DND-41 (cell line): ENCODE data around the gene MTOR.

Source experiments
- ATAC-seq: fragments of 200-7000 bp; cut with Tn5 transposase; 3 replicates; pipeline ENCODE4 v1.9.1; 2021; ENCODE audit warnings: low read depth; ENCODE audit not compliant: insufficient read depth
- DNase-seq: peaks from one replicate; pipeline ENCODE4 v3.0.0-alpha.2; 2020
- H2AFZ ChIP-seq: 2 replicates; pipeline ENCODE4 v1.6.0; 2012; ENCODE audit warnings: low read depth, low read length
- H3K27ac ChIP-seq: 2 replicates; pipeline ENCODE4 v1.5.1; 2012; ENCODE audit warnings: low read length, inconsistent platforms
- H3K27me3 ChIP-seq: fragments of 200-600 bp; sonication (generic); 2 replicates; pipeline ENCODE4 v1.6.0; 2012; ENCODE audit warnings: low read length, mild to moderate bottlenecking, inconsistent platforms; ENCODE audit not compliant: insufficient read depth, poor library complexity
- H3K36me3 ChIP-seq: 2 replicates; pipeline ENCODE4 v1.5.1; 2012; ENCODE audit warnings: low read length, inconsistent platforms; ENCODE audit not compliant: insufficient read depth
- H3K4me1 ChIP-seq: 2 replicates; pipeline ENCODE4 v1.5.1; 2012; ENCODE audit warnings: mild to moderate bottlenecking, low read length; ENCODE audit not compliant: insufficient read depth
- H3K4me2 ChIP-seq: 2 replicates; pipeline ENCODE4 v1.6.0; 2012; ENCODE audit warnings: mild to moderate bottlenecking, moderate library complexity, low read length, inconsistent platforms; ENCODE audit not compliant: insufficient read depth
- H3K4me3 ChIP-seq, 2 experiments: fragments of 200-600 bp in 1 of 2; shearing (Covaris generic) in 1 of 2; 2 replicates each; pipeline ENCODE4 v1.5.1; 2012 to 2016; ENCODE audit warnings: inconsistent platforms in 2 of 2, low read length in 2 of 2, mild to moderate bottlenecking in 2 of 2, low read depth in 1 of 2, moderate library complexity in 1 of 2
- H3K79me2 ChIP-seq: 2 replicates; pipeline ENCODE4 v1.6.0; 2012; ENCODE audit warnings: low read length, inconsistent platforms; ENCODE audit not compliant: insufficient read depth
- H3K9ac ChIP-seq: 2 replicates; pipeline ENCODE4 v1.6.0; 2012; ENCODE audit warnings: low read depth, mild to moderate bottlenecking, inconsistent platforms, low read length, moderate library complexity
- H3K9me3 ChIP-seq: 2 replicates; pipeline ENCODE4 v1.5.1; 2012; ENCODE audit warnings: low read length, moderate library complexity, mild to moderate bottlenecking, inconsistent platforms; ENCODE audit not compliant: insufficient read depth, severe bottlenecking
- H4K20me1 ChIP-seq: 2 replicates; pipeline ENCODE4 v1.6.0; 2012; ENCODE audit warnings: low read length; ENCODE audit not compliant: insufficient read depth
- EZH2 ChIP-seq: IDR thresholded peaks from 3 replicates; pipeline ENCODE4 v1.6.1; 2012; ENCODE audit warnings: borderline replicate concordance, low read depth, mild to moderate bottlenecking, moderate library complexity, low read length, inconsistent platforms; ENCODE audit not compliant: severe bottlenecking
- TF ChIP-seq, protein P1 (sequence below): IDR thresholded peaks from 2 replicates; pipeline ENCODE4 v1.5.1; 2012; ENCODE audit warnings: borderline replicate concordance, low read length, moderate library complexity, mild to moderate bottlenecking; ENCODE audit not compliant: poor library complexity, severe bottlenecking; ENCODE audit errors: extremely low read depth

MTOR gene

DNA sequence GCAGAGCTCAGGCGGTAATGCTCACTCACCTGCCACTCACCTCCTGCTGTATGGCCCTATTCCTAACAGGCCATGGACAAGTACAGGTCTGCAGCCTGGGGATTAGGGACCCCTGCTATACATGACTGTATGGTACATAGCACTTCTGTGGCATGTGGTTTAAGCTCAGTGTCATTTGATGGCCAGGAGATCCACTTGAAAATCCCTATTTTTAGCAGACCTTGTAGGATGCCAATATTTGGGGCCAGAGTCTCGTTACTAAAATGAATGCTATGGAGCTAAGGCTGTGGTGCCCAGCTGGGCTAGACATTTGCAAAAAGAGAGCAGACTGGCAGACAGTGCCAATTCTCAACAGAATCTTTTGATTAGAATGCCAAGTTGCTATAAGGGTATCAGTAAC, 74.9 kb downstream of the MTOR start:
- ATAC-seq (no peak), DNase-seq (no peak)
- no peak overlapping the region for H3K4me2 ChIP-seq
- H3K9me3 ChIP-seq: no peaks in the 10 kb centered on the region
- H3K4me1 ChIP-seq: no peaks in the 10 kb centered on the region
- peaks cover 78% of the 10 kb centered on the region for H3K36me3 ChIP-seq
- no peaks in the 10 kb centered on the region for H3K27me3 ChIP-seq
- H3K27ac ChIP-seq: no peak overlapping the region
- no peak overlapping the region for H2AFZ ChIP-seq
- no peak overlapping the region for H3K9ac ChIP-seq
- no peak overlapping the region for H3K4me3 ChIP-seq
- no peak for TF ChIP-seq EZH2
- TF ChIP-seq, protein P1, sequence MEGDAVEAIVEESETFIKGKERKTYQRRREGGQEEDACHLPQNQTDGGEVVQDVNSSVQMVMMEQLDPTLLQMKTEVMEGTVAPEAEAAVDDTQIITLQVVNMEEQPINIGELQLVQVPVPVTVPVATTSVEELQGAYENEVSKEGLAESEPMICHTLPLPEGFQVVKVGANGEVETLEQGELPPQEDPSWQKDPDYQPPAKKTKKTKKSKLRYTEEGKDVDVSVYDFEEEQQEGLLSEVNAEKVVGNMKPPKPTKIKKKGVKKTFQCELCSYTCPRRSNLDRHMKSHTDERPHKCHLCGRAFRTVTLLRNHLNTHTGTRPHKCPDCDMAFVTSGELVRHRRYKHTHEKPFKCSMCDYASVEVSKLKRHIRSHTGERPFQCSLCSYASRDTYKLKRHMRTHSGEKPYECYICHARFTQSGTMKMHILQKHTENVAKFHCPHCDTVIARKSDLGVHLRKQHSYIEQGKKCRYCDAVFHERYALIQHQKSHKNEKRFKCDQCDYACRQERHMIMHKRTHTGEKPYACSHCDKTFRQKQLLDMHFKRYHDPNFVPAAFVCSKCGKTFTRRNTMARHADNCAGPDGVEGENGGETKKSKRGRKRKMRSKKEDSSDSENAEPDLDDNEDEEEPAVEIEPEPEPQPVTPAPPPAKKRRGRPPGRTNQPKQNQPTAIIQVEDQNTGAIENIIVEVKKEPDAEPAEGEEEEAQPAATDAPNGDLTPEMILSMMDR: no peak
- peaks cover 13% of the 10 kb centered on the region; the same call in 1 of the 2 replicates for H4K20me1 ChIP-seq
- no peaks in the 10 kb centered on the region for H3K79me2 ChIP-seq

DNA sequence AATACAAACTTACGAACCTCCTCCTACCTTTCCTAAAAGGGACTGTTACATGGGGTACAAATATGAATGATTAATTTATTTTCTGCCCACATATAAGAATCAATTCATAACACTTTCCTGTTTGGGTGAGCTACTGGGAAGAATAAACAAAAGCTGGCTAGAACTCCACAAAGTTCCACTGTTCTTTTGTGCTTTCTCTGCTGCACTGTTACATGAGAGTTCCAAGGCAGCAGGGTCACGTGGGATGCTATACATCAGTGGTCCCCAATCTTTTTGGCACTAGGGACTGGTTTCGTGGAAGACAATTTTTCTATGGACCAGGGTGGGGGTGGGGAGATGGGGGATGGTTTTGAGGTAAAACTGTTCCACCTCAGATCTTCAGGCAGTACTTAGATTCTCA, 75.4 kb downstream of the MTOR start:
- ATAC-seq (no peak), DNase-seq (no peak)
- H3K4me3 ChIP-seq: no peak overlapping the region
- no peak overlapping the region for H3K4me2 ChIP-seq
- no peak overlapping the region for H3K27ac ChIP-seq
- H3K9me3 ChIP-seq: no peaks in the 10 kb centered on the region
- H4K20me1 ChIP-seq: peaks cover 14% of the 10 kb centered on the region; the same call in 1 of the 2 replicates
- TF ChIP-seq, protein P1: no peak
- no peak for TF ChIP-seq EZH2
- no peaks in the 10 kb centered on the region for H3K27me3 ChIP-seq
- H2AFZ ChIP-seq: no peak overlapping the region
- H3K4me1 ChIP-seq: no peaks in the 10 kb centered on the region
- peaks cover 79% of the 10 kb centered on the region for H3K36me3 ChIP-seq
- H3K9ac ChIP-seq: no peak overlapping the region
- H3K79me2 ChIP-seq: no peaks in the 10 kb centered on the region

DNA sequence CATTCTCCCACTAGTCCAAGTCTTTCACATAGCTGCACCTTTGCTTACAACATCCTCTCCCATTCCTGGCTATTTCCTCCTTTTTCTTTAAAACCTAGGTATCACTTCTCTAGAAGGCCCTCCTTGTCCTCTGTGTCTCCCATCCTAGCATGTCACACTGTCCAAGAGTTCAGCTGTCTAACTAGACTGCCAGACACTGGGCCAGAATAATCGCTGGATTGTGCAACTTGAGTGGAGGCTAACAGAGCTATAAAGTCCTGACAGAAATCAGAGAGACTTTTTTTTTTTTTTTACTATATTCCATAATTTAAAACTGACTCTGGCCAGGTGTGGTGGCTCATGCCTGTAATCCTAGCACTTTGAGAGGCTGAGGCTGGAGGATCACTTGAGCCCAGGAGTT, 77.4 kb downstream of the MTOR start:
- no peak for ATAC-seq
- no peak overlapping the region for H3K27ac ChIP-seq
- TF ChIP-seq EZH2: no peak
- TF ChIP-seq, protein P1: no peak

DNA sequence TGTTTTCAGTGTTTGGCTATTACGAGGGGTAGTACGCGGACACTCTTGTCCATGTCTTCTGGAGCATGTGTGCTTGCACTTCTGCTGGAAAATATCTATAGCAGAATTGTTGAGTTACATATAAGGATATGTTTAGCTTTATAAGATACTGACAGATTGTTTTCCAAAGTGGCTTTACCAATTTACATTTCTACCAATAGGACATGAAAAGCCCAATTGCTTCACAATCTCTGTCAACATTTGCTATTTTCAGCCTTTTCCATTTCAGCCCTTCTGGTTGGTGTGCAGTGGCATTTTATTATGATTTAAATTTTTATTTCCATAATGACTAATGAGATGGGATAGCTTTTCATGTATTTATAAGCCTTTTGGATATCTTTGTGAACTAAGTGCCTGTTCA, 79.5 kb downstream of the MTOR start:
- peaks cover 71% of the 10 kb centered on the region for H3K36me3 ChIP-seq
- no peak for DNase-seq
- H3K4me1 ChIP-seq: no peaks in the 10 kb centered on the region

More for the DNA sequence above, 77.4 kb downstream of the MTOR start:
- H2AFZ ChIP-seq: no peak overlapping the region
- peaks cover 14% of the 10 kb centered on the region; the same call in 1 of the 2 replicates for H4K20me1 ChIP-seq
- H3K27me3 ChIP-seq: no peaks in the 10 kb centered on the region
- DNase-seq: no peak
- no peak overlapping the region for H3K9ac ChIP-seq
- H3K79me2 ChIP-seq: no peaks in the 10 kb centered on the region
- H3K36me3 ChIP-seq: peaks cover 64% of the 10 kb centered on the region
- no peaks in the 10 kb centered on the region for H3K9me3 ChIP-seq
- no peak overlapping the region for H3K4me2 ChIP-seq
- no peaks in the 10 kb centered on the region for H3K4me1 ChIP-seq
- H3K4me3 ChIP-seq: no peak overlapping the region

More for the DNA sequence above, 79.5 kb downstream of the MTOR start:
- TF ChIP-seq EZH2: no peak
- TF ChIP-seq, protein P1: no peak
- H3K4me3 ChIP-seq: no peak overlapping the region
- no peak for ATAC-seq
- H2AFZ ChIP-seq: no peak overlapping the region
- H3K79me2 ChIP-seq: no peaks in the 10 kb centered on the region
- H3K4me2 ChIP-seq: no peak overlapping the region
- peaks cover 7% of the 10 kb centered on the region; the same call in 1 of the 2 replicates for H4K20me1 ChIP-seq
- no peaks in the 10 kb centered on the region for H3K27me3 ChIP-seq
- no peak overlapping the region for H3K9ac ChIP-seq
- no peaks in the 10 kb centered on the region for H3K9me3 ChIP-seq
- H3K27ac ChIP-seq: no peak overlapping the region
